NOMO-1 (cell line): Measurements from ENCODE around the gene DLST.

Source experiments
- DNase-seq, 2 experiments: peaks; one replicate each; lab custom pipeline; 2025; ENCODE audit not compliant: unreplicated experiment in 2 of 2; lab: John Stamatoyannopoulos, UW

DLST gene

GRCh38 chr14:74951443-74952179, 69.9 kb downstream of the DLST start:
- DNase-seq: no peak

- no peak for DNase-seq
These were observed 70.5 kb downstream of the DLST start for GRCh38 chr14:74952180-74952665.

GRCh38 chr14:74952697-74953484, 71.2 kb downstream of the DLST start:
- no peak for DNase-seq
